DMS79 (cell line): ENCODE data around the gene TMEM9.

Experiments used
- DNase-seq: peaks from one replicate; lab custom pipeline; 2025; lab: John Stamatoyannopoulos, UW

Gene TMEM9

GRCh38 chr1:201126832-201127754 lies 27.2 kb downstream of the TMEM9 start, which contains the start of gene ASCL5:
Gene ASCL5 (minus strand): TSS chr1:201127184. CDS start chr1:201115372, 11,812 bp downstream.
- peak; percentile 54 for DNase-seq

- DNase-seq, result no peak
Measured at GRCh38 chr1:201126463-201126831, 27.8 kb downstream of the TMEM9 start.

GRCh38 chr1:201125800-201126199 lies 28.5 kb downstream of the TMEM9 start:
- peak; percentile 47 for DNase-seq

- DNase-seq, result peak; percentile 22
Measured at GRCh38 chr1:201125019-201125418, 29.3 kb downstream of the TMEM9 start.

DNA sequence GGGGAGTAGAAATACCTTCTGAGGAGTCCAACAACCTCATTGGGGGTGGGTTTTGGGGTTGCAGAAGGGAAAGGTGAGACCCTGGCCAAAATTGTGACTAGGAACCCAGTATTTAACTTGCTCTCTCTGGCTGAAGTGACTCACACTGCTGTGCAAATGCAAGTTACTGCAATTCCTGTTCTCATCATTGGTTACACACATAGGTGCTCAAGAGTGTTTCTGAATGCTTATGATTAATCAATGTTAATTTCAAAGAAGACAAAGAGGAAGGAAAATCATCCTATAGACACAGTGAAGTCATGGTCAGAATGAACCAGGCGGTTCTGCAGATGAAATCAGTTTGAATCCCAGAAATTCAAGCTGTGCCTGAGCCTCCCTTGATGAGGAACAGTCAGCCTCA lies 30.4 kb downstream of the TMEM9 start:
- no peak for DNase-seq

DNA sequence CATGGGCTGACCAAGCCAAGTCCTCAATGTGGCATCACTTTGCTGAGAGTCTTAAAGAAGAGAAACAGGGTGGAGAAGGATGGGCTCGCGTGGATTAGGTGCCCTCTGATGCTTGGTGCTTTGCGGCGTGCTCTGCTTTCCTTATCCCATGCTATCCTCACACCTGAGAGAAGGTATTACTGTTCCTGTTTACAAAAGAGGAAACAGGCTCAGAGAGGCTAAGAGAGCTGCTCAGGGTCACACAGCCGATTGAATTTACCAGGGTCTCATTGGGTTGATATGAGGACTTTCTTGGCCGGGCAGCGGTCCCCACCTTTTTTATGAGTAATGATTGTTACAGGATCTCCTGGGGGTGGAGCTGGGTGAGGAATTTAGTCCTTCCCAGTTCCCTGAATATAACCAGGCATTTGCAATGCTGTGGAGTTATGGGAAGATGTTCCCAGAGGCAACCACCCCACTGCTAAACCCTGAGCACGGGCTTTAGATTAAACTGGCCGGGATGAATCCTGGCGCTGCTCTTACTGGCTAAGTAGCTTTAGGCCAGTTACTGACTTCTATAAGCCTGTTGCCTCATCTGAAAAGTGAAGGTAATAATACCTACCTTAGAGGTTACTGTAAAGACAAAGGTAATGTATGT lies 31.8 kb downstream of the TMEM9 start:
- no peak for DNase-seq

- no peak for DNase-seq
Measured at GRCh38 chr1:201119206-201120197, 34.8 kb downstream of the TMEM9 start.

DNA sequence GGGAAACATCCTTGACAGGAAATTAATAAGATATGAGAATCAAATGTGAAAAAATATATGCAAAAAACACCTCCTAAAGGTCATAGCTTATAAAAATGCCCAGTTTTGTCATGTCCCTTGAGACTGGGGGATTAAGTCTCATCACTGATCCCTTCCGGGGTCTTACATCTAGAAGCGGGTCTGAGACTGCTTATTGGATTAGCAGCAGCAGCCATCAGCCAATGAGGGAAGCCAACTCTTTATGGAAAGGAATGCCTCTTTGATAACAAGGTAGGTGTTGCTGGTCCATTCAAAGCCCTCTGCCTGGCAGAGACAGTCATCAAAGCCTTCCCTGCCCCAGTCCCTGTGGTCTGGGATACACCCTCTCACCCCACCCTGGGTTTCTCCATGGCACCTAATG lies 38.2 kb downstream of the TMEM9 start:
- no peak for DNase-seq

DNA sequence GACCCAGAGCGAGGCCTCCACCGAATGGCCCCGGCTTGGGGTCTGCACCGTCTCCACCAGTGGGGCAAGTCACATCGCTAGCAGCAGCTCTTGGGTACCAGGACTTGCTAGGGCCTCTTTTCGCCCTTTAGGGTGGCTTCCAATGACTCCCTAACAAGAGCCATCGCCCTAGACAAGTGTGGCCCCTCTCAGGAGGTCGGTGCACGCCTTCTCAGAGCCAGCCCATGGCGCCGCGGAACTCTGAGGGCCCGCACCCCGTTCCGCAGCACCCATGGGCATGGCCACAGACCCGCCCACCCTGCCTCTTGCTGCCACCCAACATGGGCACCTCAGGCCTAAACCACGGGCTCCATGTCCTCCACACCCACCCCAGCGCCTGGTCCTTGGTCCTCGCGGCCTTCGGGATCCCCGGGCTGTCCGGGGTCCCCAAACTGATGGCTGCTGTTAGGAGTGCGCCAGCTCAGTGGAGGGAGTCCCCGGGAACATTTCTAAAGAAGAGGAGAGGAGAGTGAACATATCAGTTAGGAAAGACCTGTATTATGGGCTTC lies 38.8 kb downstream of the TMEM9 start:
- DNase-seq, result no peak

DNA sequence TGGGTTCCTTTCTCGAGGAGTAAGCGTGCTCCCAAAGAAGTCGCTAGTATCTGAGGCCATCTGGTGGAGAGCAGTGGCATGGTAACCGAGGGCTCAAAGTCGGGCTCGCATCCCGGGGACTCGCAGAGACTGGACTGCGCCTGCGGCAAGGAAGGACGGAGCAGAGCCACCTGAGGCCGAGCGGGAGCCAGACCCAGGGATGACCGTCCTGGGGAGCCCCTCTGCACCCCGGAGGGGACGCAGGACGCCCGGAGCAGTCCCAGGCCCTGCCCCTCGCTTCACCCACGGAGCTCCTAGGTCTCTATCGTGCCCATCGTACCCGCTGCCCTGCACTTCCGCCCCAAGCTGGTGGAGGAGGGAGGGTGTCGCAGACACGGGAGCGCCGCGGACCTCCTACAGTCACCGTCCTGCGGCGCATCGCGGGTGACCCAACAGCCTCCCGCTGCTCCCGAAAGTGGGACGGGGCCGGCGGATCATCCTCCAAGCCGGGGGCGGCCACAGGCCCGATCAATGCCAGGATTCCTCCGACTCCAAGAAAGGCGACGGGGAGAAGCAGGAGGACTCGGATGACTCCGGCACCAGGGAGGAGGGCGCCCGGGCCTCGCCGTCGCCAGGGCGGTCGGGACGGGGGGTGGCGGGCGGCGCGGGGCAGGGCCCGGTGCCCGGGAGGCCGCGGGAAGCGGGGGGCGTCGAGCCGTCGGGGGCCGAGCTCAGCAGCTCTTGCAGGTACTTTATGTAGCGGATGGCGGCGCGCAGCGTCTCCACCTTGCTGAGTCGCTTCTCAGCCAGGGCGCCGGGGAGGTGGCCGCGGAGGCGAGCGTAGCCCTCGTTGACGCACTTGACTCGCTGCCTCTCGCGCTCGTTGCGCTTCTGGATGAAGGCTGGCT lies 39.8 kb downstream of the TMEM9 start:
- DNase-seq, result peak; percentile 96

GRCh38 chr1:201113451-201114244 lies 40.6 kb downstream of the TMEM9 start:
- DNase-seq, result no peak

- no peak for DNase-seq
Measured at GRCh38 chr1:201112926-201113325, 41.3 kb downstream of the TMEM9 start.

DNA sequence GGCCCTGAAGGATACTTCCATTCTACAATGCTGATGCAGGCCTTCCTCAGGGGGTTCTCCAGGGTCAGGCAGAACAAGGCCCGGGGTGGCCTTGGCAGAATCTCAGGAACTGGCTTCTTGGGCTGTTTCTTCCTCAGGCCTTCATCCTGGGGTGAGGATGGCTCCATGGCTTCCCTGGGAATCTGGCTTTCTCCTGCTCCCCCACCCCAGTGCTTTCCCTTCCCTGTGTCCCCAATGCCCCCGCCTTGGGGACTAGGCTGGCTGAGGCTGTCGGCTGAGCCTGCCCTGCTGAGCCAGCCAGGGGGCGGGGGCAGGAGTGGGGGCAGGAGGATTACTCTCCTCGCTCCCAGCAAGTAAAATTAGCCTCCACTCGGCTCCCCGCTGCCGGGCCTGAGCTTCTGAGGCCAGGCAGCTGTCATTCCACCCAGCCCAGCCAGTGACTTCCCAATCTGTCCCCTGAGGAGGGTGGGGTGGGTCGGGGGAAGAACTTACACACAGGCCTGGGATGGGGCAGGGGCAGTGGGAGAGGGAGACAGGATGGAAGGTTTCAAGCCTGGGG lies 42.0 kb downstream of the TMEM9 start, which contains the start of gene CACNA1S:
CACNA1S (minus strand) TSS at position 254 of the 559 bp plus-strand sequence; CDS start at position 167, 87 bp downstream.
- DNase-seq, result no peak

DNA sequence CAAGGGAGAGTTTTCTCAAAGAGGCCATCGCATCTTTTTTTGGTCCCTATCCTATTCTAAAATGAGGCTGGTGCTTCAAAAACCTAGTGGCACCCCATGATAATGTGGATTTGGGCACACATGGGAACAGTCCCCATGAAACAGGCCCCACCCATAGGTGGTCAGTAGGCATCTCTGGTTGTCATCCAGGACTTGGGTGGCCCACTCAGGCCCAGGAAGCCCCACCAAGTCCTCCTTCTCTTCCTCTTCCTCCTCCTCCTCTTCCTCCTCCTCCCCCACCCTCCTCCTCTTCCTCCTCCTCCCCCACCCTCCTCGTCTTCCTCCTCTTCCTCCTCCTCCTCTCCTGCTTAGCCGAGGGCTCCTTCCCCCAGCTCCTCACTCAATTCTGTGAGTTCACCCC lies 42.6 kb downstream of the TMEM9 start:
- DNase-seq, result no peak

- no peak for DNase-seq
Measured at GRCh38 chr1:201111156-201111555, 43.1 kb downstream of the TMEM9 start.

GRCh38 chr1:201110616-201111015 lies 43.7 kb downstream of the TMEM9 start:
- DNase-seq, result no peak

- DNase-seq, result no peak
Measured at GRCh38 chr1:201110138-201110537, 44.1 kb downstream of the TMEM9 start.

DNA sequence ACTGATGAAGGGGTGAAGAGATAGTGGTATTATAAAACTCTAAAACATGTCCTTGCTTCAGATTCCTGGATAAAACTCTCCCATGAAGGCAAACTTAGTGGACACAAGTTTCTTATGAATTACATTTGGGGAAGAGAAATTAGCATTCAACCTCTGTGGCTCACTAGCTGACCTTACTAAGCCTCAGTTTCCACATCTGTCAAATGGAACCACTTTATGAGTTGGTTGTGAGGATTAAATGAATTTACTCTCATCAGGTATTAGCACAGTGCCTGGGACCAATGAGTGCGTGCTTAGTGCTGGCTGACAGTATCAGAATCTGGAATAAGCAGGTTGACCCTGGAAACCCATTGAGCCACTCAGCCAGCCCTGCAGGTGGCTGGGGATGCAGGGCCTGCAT lies 44.6 kb downstream of the TMEM9 start:
- no peak for DNase-seq

DNA sequence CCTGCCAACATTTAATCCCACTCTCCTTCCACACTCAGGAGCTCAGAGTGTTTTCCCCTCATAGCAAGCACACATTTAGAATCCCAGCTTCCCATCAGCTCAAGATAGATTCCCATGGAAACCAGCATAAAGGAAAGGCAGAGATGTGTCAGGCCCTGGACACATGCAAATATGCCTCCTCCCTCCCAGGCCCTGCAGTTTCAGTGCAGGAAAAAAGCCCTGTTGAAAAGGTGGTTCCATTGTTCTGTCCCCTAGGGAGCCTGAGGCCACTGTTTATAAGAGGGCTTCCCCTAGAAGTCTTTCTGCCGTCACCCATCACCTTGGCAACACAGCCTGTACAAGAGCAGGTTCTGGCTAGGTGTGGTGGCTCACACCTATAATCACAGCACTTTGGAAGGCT lies 45.7 kb downstream of the TMEM9 start:
- DNase-seq, result peak; percentile 65
